T-helper 2 cell (primary cell): ENCODE data around the gene DPF3.

Experiments
- DNase-seq, 5 experiments: peaks; one replicate each; pipeline versions ENCODE4 v3.0.0 to v3.0.0-alpha.2; 2012 to 2022

DPF3 gene

DNA sequence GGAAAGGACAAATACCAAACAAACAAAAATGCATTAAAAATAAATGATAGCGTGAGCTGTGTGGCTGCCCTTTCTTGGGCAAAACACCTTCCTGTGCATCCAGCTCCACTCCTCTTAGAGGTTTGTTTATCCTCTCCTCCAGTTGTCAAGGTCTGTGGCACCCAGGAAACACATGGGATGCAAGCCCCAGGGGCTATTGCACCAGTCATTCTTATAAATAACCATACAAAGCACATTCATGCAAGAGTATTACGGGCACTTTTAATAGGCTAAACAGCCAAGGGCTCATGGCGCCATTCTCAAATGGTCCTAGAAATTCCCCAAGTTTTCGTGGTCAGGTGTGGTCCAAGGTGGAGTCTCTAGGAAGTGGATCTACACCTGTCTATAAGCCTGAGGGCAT, 257.0 kb downstream of the DPF3 start:
- no peak for DNase-seq

GRCh38 chr14:72636094-72636493, 257.8 kb downstream of the DPF3 start:
- DNase-seq: no peak

DNA sequence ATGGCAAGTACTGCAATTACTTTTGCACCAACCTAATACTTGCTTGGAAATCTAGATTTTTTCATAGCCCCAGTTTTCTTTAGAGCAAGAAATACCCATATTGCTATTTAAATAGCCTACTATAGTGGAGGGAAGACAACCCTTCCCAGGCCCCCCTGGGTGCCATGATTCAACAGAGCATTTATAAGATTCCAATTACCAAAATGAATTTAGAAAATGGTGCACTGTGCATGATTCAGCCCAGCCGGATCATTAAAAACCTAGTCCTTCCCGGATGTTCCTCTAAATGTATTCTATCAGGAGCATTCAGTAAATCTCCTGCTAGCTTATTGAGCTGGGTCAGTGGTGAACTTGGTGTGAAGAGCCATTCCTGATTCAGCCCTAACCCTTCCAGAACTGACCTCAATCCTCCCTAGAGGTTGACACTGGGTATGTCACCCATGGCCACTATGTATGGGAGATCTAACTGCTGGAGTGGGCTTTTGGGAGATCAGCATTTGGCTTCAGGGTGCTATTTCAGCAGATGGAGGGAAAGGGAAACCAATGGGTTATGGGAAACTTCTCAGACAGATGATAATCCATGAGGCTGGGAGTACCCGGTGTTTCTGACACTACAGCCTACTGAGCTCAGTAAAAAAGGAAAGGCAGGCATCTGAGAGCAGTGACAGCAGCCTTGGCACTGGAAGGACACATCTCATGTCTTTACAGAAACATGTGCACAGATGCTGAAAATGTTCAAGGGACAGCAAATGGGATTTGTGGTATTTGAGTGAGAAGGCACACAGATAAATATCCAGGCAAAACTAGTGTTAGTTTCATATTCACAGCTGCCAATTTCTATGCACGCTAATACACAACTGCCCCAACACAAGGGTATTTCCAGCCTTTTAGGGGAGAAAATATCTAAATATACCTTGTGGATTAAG, 258.9 kb downstream of the DPF3 start:
- no peak for DNase-seq

GRCh38 chr14:72633551-72633950, 260.4 kb downstream of the DPF3 start:
- no peak for DNase-seq

DNA sequence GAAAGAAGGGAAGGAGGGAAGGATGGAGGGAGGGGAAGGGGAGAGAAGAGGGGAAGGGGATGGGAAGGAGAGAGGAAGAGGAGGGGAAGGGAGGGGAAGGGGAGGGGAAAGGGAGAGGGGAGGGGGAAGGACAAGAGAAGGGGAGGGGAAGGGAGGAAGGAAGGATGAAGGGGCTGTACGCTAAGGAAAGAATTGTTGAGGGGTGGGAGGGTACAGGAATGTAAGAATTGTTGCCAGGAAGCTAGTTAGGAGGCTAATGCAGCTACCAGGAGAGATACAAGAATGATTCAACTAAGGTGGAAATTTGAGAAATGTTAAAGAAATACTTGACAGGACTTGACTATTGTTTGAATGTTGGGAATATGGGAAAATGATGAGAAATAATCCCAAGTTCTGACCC, 261.2 kb downstream of the DPF3 start:
- no peak for DNase-seq

GRCh38 chr14:72631401-72631800, 262.5 kb downstream of the DPF3 start:
- DNase-seq: no peak

DNA sequence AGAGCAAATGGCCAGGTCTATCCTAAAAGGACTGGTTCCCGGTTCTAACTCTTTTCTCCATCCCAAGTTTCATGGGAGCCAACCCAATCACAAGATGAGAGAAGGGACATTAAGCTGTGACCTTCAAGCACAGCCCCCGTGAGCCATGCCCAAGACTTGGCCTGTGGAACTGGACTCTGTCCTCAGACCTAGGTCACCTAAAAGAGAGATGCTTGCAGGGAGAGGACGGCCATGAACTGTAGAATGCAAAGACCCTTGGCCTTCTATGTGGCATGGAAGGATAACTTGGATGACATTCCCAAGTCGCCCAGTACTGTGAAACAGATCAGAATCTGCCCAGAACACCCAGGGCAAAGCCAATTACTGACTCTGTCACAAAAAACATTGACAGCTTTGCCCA, 263.5 kb downstream of the DPF3 start:
- no peak for DNase-seq

GRCh38 chr14:72629534-72629933, 264.4 kb downstream of the DPF3 start:
- no peak for DNase-seq

GRCh38 chr14:72625689-72626088, 268.2 kb downstream of the DPF3 start:
- DNase-seq: no peak

GRCh38 chr14:72621387-72622065, 272.4 kb downstream of the DPF3 start:
- DNase-seq: no peak

DNA sequence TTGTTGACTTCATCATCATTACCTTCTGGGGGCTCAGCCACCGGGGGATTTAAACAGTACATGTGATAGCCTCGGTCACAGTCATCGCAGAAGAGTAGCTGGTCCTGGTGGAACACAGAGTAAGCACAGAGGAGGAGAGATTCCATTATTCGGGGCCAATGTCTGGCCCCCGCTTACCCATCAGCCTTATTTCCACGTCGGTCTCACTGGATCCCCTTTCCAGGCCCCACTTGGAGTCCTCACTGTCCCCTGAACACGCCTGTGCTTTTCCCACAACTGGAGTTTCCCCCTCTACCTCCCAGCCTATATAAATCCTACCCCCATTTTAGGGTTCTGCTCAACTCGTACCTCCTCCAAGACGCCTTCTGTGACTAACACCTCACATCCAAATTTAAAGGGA, 274.0 kb downstream of the DPF3 start:
- no peak for DNase-seq

DNA sequence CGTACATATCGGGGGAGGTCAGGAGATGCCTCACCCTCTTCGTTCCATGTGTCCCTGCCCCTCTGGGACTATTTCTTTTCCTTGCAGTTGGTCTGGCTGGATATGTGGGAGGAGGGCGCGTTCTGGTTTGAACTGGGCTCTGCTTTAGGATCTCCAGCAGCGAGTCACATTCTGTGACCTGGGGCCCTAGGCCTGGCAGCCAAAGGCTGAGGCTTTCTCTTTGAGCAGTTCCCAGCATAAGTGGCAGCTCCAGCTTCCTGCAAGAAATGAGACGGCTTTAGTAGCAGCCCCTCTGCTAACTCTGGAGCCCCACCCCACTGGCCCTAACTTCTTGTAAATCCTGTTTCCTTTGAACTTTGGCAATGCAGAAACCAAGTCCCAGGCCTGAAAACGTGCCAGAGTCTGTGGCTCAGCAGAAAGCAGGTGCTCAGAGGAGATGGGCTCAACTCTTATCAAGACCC, 274.8 kb downstream of the DPF3 start:
- DNase-seq: no peak

GRCh38 chr14:72618424-72618823, 275.5 kb downstream of the DPF3 start:
- DNase-seq: no peak

GRCh38 chr14:72617391-72618031, 276.4 kb downstream of the DPF3 start:
- no peak for DNase-seq

GRCh38 chr14:72616811-72617210, 277.1 kb downstream of the DPF3 start:
- DNase-seq: no peak

DNA sequence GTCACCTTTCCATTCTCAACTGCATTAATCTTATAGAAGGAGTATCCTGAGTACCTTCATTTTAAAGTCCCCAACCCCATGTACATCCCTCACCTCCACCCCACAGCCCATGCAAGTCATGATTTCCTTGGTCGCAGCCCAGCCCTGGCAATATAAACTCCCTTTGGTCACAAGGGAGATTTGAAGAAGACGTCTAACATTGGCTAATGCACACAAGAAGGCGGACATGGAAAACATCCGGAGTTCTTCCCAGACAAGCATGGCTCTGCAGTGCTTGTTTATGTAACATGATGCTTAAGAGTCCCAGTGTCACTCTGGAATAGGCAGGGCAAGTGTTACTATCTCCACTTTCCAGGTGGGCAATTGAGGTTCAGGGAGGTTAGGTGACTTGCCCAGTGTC, 277.6 kb downstream of the DPF3 start:
- no peak for DNase-seq

DNA sequence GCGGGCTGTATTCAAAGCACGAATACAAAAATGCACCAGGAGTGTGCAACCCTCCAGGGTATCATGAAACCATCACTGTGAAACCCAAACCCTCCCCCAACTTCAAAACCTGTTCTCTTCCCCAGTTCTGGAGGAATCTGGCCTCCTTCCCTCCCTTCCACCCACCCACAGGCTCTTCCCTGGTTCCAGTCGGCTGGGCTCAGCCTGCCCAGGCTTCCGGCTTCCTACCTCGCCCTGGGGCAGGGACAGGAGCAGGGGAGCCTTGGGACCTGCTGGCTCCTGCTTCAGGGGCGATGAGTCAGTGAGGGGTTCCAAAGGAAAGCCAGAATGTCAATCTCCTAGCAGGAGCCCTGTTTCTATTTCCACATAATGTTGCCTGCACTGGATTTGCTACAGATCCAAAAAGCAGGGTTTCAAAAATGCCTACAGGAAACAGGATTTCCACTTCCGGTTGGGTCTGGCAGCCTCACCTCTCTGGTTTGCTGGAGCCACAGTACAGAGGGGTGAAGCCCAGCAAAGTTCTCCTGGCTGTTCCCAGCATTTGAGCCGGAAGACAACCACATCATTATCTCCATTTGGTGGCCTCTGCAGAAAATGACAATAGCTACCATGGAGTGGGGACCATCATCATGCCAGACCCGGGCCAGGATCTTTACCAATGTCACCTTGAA, 278.3 kb downstream of the DPF3 start:
- no peak for DNase-seq

DNA sequence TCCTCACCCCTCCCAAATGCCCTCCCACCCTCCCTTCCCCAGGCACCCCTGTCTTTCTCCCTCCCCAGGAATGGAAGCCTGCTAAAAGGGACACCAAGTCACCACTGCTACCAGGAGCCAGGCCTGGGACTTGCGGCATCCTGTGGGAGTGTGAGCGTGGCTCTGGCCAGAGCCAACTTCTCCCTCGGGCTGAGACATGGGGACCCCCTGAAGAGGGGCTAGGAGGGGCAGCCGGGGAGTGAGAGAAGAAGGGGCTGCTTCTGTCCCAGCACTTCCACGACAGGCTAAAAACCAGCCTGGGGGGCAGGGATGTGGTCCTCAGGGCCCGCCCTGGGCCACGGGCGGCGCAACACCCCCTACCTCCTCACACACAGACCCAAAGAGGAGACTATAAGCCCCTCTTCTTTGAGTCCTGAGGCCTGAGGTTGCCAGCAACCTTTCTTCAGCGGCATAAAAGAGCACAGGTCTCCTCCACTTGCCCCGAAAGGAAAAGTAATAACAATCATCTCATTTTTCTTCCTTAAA, 278.9 kb downstream of the DPF3 start:
- DNase-seq: no peak

- DNase-seq: no peak
Observed at GRCh38 chr14:72614365-72614764, 279.5 kb downstream of the DPF3 start.

DNA sequence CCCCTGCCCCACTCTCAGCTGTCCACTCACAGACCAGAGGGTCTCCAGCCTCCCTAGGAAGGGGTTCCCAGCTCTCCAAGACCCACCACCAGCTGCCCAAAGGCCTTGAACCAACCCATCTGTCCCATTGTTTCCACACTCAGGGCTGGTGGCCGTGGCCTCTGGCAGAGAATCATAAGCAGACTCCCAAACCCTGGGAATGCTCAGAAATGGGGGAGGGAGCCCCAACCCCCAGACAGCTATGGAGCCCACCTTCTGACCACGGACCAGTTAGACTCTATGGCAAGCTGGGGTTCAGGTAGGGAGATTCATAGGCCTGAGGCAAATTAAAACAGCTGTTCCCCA, 280.0 kb downstream of the DPF3 start:
- DNase-seq: no peak

- DNase-seq: no peak
Observed at GRCh38 chr14:72613231-72613974, 280.5 kb downstream of the DPF3 start.

GRCh38 chr14:72612041-72612440, 281.9 kb downstream of the DPF3 start:
- DNase-seq: no peak
